Hindlimb muscle (tissue), 1 donor: ENCODE data around the gene EIF3I. TPM values are rescaled to one million over a fixed set of nuclear protein-coding genes. Genes with fewer than 3 reads are reported as not detected.

Experiments used
- DNase-seq: peaks from one replicate; pipeline ENCODE4 v3.0.0-alpha.2; 2013
- polyA plus RNA-seq: library from polyadenylated mRNA; unstranded; fragments of 120-200 nt; gene quantifications from one replicate; pipeline ENCODE4 v1.2.1, GENCODE V29; 2013; ENCODE audit not compliant: insufficient read length

EIF3I gene
- polyA plus RNA-seq, 1 donor, result 149 TPM

DNA sequence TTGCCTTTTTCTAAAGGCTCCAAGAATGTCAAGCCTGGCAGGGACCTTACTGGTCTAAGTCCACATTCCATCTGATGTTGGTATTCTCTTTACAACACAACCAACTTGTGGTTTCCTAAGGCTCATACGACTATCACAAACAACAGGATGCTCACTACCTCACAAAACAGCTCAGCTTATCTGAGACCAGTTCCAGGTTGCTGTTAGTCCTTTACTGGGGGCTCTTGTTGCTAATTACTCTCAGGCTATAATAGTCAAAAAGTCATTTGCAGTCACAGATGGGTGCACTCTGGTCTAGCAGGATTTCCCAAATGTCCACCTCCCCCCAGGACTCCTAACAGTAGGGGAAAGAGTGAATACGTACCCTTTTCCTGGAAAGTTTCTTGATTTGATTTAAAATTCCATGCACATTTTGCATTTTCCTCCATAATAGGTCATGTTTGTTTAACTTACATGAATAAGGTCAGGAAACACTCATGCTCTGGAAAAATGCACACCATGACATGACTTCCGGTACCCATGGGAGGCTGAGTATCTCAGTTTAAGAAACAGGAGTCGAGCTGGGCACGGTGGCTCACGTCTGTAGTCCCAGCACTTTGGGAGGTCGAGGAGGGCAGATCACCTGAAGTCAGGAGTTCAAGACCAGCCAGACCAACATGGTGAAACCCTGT lies 44.8 kb downstream of the EIF3I start:
- no peak for DNase-seq

DNA sequence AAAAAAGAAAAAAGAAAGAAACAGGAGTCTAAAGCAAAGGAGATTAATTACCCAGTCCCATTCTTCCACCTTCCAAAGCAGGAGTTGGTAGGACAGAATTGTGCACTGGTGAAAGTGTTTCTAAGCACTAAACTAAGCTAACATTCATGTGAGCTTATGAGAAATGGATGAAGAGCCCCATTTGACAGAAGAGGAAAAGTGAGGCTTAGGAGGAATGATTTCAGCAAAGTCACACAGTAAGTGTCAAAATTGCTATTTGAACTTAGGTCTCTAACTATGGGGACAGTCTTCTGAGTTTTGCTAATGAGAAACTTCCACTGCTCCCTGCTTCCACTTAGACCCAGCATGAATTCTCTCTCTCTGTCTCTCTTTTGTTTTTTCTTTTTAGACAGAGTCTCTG lies 47.5 kb downstream of the EIF3I start:
- DNase-seq, result no peak

DNA sequence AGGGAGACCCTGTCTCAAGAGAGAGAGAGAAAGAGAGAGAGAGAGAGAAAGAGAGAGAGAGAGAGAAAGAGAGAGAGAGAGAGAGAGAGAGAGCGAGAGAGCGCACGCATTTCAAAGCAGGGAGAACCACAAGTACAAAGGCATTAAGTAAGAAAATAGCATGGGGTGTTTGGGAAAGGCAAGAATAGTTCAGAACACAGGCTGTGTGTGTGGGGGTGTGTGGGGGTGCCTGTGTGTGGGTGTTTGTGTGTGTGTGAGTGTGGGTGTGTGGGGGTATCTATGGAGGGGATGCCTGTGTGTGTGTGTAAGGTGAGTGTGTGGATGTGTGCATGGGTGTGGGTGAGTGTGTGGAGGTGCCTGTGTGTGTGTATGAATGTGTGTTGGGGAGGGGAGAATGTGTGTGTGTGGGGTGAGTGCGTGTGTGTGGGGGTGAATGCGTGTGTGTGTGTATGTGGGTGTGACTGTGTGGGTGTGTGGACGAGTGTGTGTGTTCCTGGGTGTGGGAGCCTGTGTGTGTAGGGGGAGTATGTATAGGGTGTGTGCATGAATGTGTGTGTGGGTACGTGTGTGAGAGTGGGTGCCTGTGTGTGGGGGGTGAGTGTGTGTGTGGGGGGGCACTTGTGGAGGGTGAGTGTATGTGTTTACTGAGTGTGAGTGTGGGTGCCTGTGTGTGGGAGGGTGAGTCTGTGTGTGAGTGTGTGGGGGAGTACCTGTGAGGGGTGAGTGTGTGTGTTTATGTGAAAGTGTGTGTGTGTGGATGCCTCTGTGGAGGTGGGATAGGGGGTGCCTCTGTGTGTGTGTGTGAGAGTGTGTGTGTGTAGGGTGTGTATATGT lies 50.6 kb downstream of the EIF3I start:
- DNase-seq, result no peak

- no peak for DNase-seq
Measured at GRCh38 chr1:32273391-32274208, 51.4 kb downstream of the EIF3I start.

GRCh38 chr1:32274646-32275340 lies 52.6 kb downstream of the EIF3I start:
- no peak for DNase-seq

GRCh38 chr1:32275424-32275823 lies 53.2 kb downstream of the EIF3I start:
- no peak for DNase-seq

GRCh38 chr1:32276032-32276782 lies 54.0 kb downstream of the EIF3I start:
- no peak for DNase-seq

Other genes starting within 250 kb of the EIF3I start
- gene KHDRBS1, start 208.5 kb upstream of the EIF3I start, polyA plus RNA-seq, result 138 TPM
- gene TMEM39B, start 149.5 kb upstream of the EIF3I start, polyA plus RNA-seq, result 15.8 TPM
- gene KPNA6, start 114.4 kb upstream of the EIF3I start, polyA plus RNA-seq, result 25.6 TPM
- gene TXLNA, start 42.7 kb upstream of the EIF3I start, polyA plus RNA-seq, result 30.8 TPM
- 44.2 TPM for gene CCDC28B, start 21.8 kb upstream of the EIF3I start, polyA plus RNA-seq
- gene IQCC, start 16.7 kb upstream of the EIF3I start, polyA plus RNA-seq, result 3.8 TPM
- gene DCDC2B, start 13.3 kb upstream of the EIF3I start, polyA plus RNA-seq, result 0.67 TPM
- gene TMEM234, start 54 bp upstream of the EIF3I start, polyA plus RNA-seq, result 11.3 TPM
- gene FAM167B, start 24.8 kb downstream of the EIF3I start, polyA plus RNA-seq, result 7.6 TPM
- gene LCK, start 28.9 kb downstream of the EIF3I start, polyA plus RNA-seq, result 0.89 TPM
- 43.7 TPM for gene HDAC1, start 69.7 kb downstream of the EIF3I start, polyA plus RNA-seq
- gene MARCKSL1, start 113.8 kb downstream of the EIF3I start, polyA plus RNA-seq, result 173 TPM
- 7.4 TPM for gene FAM229A, start 140.1 kb downstream of the EIF3I start, polyA plus RNA-seq
- 3.3 TPM for gene TSSK3, start 140.1 kb downstream of the EIF3I start, polyA plus RNA-seq
- 39.8 TPM for gene BSDC1, start 172.0 kb downstream of the EIF3I start, polyA plus RNA-seq
- 0.14 TPM for gene ZBTB8B, start 242.7 kb downstream of the EIF3I start, polyA plus RNA-seq